Renal cortex interstitium (tissue), 15 donors: Measurements from ENCODE around the gene MCM5. TPM values are rescaled to one million over a fixed set of nuclear protein-coding genes. Genes with fewer than 3 reads are reported as not detected.
"Not testable (repeated sequence)": the region's sequence is repeated elsewhere in the genome, so short reads cannot be mapped to it uniquely, and the experiment has no call there.

Experiments used
- DNase-seq, 11 donors: peaks; one replicate each; pipeline ENCODE4 v3.0.0-alpha.2; 2013; ENCODE audit warnings: low read depth in 9 of 11, low spot score in 4 of 11; ENCODE audit errors: extremely low read depth in 1 of 11
- long read RNA-seq, 16 experiments: transcript quantifications; one replicate each; lab custom pipeline, GENCODE V29; 2026
- polyA plus RNA-seq, 3 donors: library from polyadenylated mRNA; unstranded; fragments of 120-200 nt; gene quantifications; one replicate each; pipeline ENCODE4 v1.2.1, GENCODE V29; 2013; ENCODE audit not compliant: insufficient read length in 3 of 3

Gene MCM5
- polyA plus RNA-seq: 10 to 100 TPM; 65.1 to 88.3 (median 72.0) TPM
- long read RNA-seq, donor 1, transcript MCM5-201 (17 exons, 3,534 nt): major isoform, 8 of 15 reads
- long read RNA-seq, donor 1, partial matches to known transcripts: 7 of 15 reads
- long read RNA-seq, donor 1, other reads (novel, unspliced or antisense): 0 of 15 reads
- long read RNA-seq, donor 2, transcript MCM5-201 (17 exons, 3,534 nt): major isoform, 9 of 27 reads
- long read RNA-seq, donor 2, partial matches to known transcripts: 18 of 27 reads
- long read RNA-seq, donor 2, other reads (novel, unspliced or antisense): 0 of 27 reads
- long read RNA-seq, donor 3, transcript MCM5-201 (17 exons, 3,534 nt): major isoform, 26 of 52 reads
- long read RNA-seq, donor 3, partial matches to known transcripts: 26 of 52 reads
- long read RNA-seq, donor 3, other reads (novel, unspliced or antisense): 0 of 52 reads
- long read RNA-seq, donor 4, transcript MCM5-201 (17 exons, 3,534 nt): major isoform, 12 of 20 reads
- long read RNA-seq, donor 4, partial matches to known transcripts: 8 of 20 reads
- long read RNA-seq, donor 4, other reads (novel, unspliced or antisense): 0 of 20 reads
- long read RNA-seq, donor 5, transcript MCM5-201 (17 exons, 3,534 nt): major isoform, 25 of 33 reads
- long read RNA-seq, donor 5, partial matches to known transcripts: 8 of 33 reads
- long read RNA-seq, donor 5, other reads (novel, unspliced or antisense): 0 of 33 reads
- long read RNA-seq, donor 6, transcript MCM5-201 (17 exons, 3,534 nt): major isoform, 10 of 27 reads
- long read RNA-seq, donor 6, partial matches to known transcripts: 17 of 27 reads
- long read RNA-seq, donor 6, other reads (novel, unspliced or antisense): 0 of 27 reads
- long read RNA-seq, donor 7, transcript MCM5-201 (17 exons, 3,534 nt): major isoform, 10 of 22 reads
- long read RNA-seq, donor 7, partial matches to known transcripts: 12 of 22 reads
- long read RNA-seq, donor 7, other reads (novel, unspliced or antisense): 0 of 22 reads
- long read RNA-seq, donor 8, transcript MCM5-201 (17 exons, 3,534 nt): major isoform, 11 of 28 reads
- long read RNA-seq, donor 8, partial matches to known transcripts: 17 of 28 reads
- long read RNA-seq, donor 8, other reads (novel, unspliced or antisense): 0 of 28 reads
- long read RNA-seq, donor 9, transcript MCM5-201 (17 exons, 3,534 nt): major isoform, 16 of 16 reads
- long read RNA-seq, donor 9, partial matches to known transcripts: 0 of 16 reads
- long read RNA-seq, donor 9, other reads (novel, unspliced or antisense): 0 of 16 reads
- long read RNA-seq, donor 10, transcript MCM5-201 (17 exons, 3,534 nt): major isoform, 9 of 22 reads
- long read RNA-seq, donor 10, partial matches to known transcripts: 13 of 22 reads
- long read RNA-seq, donor 10, other reads (novel, unspliced or antisense): 0 of 22 reads
- long read RNA-seq, donor 11, transcript MCM5-201 (17 exons, 3,534 nt): major isoform, 11 of 20 reads
- long read RNA-seq, donor 11, partial matches to known transcripts: 9 of 20 reads
- long read RNA-seq, donor 11, other reads (novel, unspliced or antisense): 0 of 20 reads
- long read RNA-seq, donor 12, transcript MCM5-201 (17 exons, 3,534 nt): major isoform, 5 of 12 reads
- long read RNA-seq, donor 12, partial matches to known transcripts: 7 of 12 reads
- long read RNA-seq, donor 12, other reads (novel, unspliced or antisense): 0 of 12 reads
- long read RNA-seq, donor 13, transcript MCM5-201 (17 exons, 3,534 nt): major isoform, 29 of 89 reads
- long read RNA-seq, donor 13, partial matches to known transcripts: 60 of 89 reads
- long read RNA-seq, donor 13, other reads (novel, unspliced or antisense): 0 of 89 reads
- long read RNA-seq, donor 14, transcript MCM5-201 (17 exons, 3,534 nt): major isoform, 16 of 31 reads
- long read RNA-seq, donor 14, partial matches to known transcripts: 15 of 31 reads
- long read RNA-seq, donor 14, other reads (novel, unspliced or antisense): 0 of 31 reads
- long read RNA-seq, donor 15, partial matches to known transcripts: 0 of 3 reads
- long read RNA-seq, donor 15, other reads (novel, unspliced or antisense): 0 of 3 reads
- long read RNA-seq, donor 16, transcript MCM5-201 (17 exons, 3,534 nt): major isoform, 41 of 69 reads
- long read RNA-seq, donor 16, partial matches to known transcripts: 28 of 69 reads
- long read RNA-seq, donor 16, other reads (novel, unspliced or antisense): 0 of 69 reads

GRCh38 chr22:35399678-35400500 is at the start of gene MCM5:
Gene MCM5 (plus strand): TSS chr22:35400140. CDS start chr22:35400439, 299 bp downstream.
- DNase-seq: peak; percentile 92 to 98 (median 97)

- peak; percentile 69 to 88 (median 80) for DNase-seq
Measured at GRCh38 chr22:35350539-35351503, 49.1 kb upstream of the MCM5 start.

GRCh38 chr22:35352214-35353111 is 47.5 kb upstream of the MCM5 start:
- DNase-seq: no peak

- DNase-seq: no peak
Measured at GRCh38 chr22:35353318-35353717, 46.6 kb upstream of the MCM5 start.

GRCh38 chr22:35354068-35354467 is 45.9 kb upstream of the MCM5 start:
- no peak for DNase-seq

GRCh38 chr22:35357883-35358621 is 41.9 kb upstream of the MCM5 start:
- DNase-seq: no peak

GRCh38 chr22:35359380-35360065 is 40.4 kb upstream of the MCM5 start:
- DNase-seq: no peak

- DNase-seq: no peak
Measured at GRCh38 chr22:35361001-35361558, 38.9 kb upstream of the MCM5 start.

GRCh38 chr22:35363566-35364086 is 36.3 kb upstream of the MCM5 start:
- no peak for DNase-seq

GRCh38 chr22:35364230-35364629 is 35.7 kb upstream of the MCM5 start:
- DNase-seq: not testable (repeated sequence)

- DNase-seq: no peak
Measured at GRCh38 chr22:35367331-35367886, 32.5 kb upstream of the MCM5 start.

GRCh38 chr22:35368386-35368785 is 31.6 kb upstream of the MCM5 start:
- DNase-seq: no peak
